GM10248 (cell line): Measurements from ENCODE around the gene ARHGEF39.
A peak's percentile ranks its signal among the peaks of the same experiment; 100 is the strongest.

Experiments used
- CTCF ChIA-PET: fragments of 300-600 bp; sonication (Branson Sonifier 250); formaldehyde crosslinking; extraction: SDS; loops from one replicate; lab custom pipeline; 2021; ENCODE audit warnings: antibody characterized with exemption; lab: Yijun Ruan, JAX
- POLR2A ChIA-PET: fragments of 350-650 bp; sonication (Branson Sonifier 250); formaldehyde crosslinking; extraction: SDS; loops from one replicate; lab custom pipeline; 2020; ENCODE audit warnings: antibody characterized with exemption; lab: Yijun Ruan, JAX
- DNase-seq: peaks from one replicate; pipeline ENCODE4 v3.0.0; 2012; ENCODE audit errors: extremely low spot score
- TF ChIP-seq, protein P1 (sequence below): IDR thresholded peaks from 2 replicates; pipeline ENCODE4 v1.5.1; 2012; ENCODE audit warnings: mild to moderate bottlenecking, low read depth; ENCODE audit errors: extremely low read depth, missing control alignments, control extremely low read depth

The ARHGEF39 gene

GRCh38 chr9:35690614-35691333 lies 25.8 kb upstream of the ARHGEF39 start:
- CTCF ChIA-PET = interaction anchor here (1.0 to 2.5 kb wide), 7 partner anchors 19 to 87 kb away, joined by 3 to 12 read pairs (median 4); partner anchors contain the start of gene ARHGEF39
- TF ChIP-seq, protein P1, sequence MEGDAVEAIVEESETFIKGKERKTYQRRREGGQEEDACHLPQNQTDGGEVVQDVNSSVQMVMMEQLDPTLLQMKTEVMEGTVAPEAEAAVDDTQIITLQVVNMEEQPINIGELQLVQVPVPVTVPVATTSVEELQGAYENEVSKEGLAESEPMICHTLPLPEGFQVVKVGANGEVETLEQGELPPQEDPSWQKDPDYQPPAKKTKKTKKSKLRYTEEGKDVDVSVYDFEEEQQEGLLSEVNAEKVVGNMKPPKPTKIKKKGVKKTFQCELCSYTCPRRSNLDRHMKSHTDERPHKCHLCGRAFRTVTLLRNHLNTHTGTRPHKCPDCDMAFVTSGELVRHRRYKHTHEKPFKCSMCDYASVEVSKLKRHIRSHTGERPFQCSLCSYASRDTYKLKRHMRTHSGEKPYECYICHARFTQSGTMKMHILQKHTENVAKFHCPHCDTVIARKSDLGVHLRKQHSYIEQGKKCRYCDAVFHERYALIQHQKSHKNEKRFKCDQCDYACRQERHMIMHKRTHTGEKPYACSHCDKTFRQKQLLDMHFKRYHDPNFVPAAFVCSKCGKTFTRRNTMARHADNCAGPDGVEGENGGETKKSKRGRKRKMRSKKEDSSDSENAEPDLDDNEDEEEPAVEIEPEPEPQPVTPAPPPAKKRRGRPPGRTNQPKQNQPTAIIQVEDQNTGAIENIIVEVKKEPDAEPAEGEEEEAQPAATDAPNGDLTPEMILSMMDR = no peak
- DNase-seq = peak; percentile 59
- POLR2A ChIA-PET = interaction anchor here (0.9 to 1.4 kb wide), 4 partner anchors 15 to 74 kb away, joined by 3 read pairs; partner anchors contain the start of genes CCDC107 and RMRP

DNA sequence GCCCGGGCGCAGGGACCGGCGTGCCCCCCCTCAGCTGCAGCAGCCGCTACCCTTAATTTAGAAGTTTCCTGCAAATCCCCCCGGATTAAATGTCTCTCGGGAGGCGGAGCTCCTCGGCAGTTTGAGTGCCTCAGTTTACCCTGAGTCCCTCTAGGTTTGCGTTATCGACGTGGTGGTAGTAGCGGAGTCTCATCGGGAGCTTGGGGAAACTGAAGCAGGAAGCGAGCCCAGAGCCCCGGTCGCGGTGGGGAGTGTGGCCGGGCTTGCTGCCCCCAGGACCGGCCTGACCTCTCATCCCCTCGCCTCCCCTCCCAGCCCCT lies 25.3 kb upstream of the ARHGEF39 start:
- peak; percentile 55 for DNase-seq
- CTCF ChIA-PET = interaction anchor here (1.0 to 2.5 kb wide), 6 partner anchors 18 to 87 kb away, joined by 3 to 12 read pairs (median 4); partner anchors contain the start of gene ARHGEF39
- POLR2A ChIA-PET = interaction anchor here (0.9 to 1.4 kb wide), 3 partner anchors 15 to 38 kb away, joined by 3 read pairs; partner anchors contain the start of genes CCDC107 and RMRP

DNA sequence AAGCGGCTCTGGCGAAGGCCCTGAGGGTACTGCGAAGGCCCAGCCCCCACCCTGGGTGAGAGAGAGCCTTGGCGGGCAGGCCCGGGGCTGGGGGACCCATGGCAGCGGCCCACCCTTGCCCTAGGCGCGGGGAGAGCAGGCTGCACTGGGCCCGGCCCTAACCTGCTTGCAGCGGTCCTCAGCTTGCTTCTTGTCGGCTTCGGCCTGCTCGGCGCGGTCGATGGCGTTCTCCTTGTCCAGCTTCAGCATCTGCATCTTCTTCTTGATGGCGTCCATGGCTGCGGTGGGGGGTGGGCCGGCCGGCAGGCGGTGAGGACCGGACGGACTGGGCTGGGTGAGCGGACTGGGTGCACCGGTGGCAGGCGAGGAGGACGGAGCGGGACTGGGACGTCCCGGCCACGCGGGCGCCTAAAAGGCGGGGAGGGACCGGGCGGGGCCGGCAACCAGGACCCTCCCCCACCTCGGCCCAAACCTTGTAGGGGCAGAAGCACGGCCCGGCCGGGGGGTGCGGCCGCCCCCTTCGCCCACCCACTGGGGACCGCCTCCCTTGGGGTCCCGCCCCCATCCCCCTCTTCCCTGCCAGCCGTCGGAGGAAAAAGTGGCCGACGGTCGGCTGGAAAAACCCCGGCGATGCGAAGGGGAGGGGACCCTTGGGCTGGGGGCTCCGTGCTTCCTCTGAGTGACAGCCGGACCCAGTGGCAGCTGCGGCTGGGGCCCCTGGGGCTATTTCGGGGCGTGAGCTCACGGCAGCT lies 24.7 kb upstream of the ARHGEF39 start, which contains the start of gene TPM2:
TSS of gene TPM2 (minus strand) at position 384 of the 752 bp plus-strand sequence. CDS start at position 276, 108 bp downstream.
- ChIA-PET POLR2A (interaction anchor here (0.9 kb wide), 1 partner anchor 38 kb away, joined by 3 read pairs; no protein-coding TSS in a partner anchor), CTCF (interaction anchor here (1.0 to 2.5 kb wide), 7 partner anchors 14 to 79 kb away, joined by 3 to 12 read pairs (median 5); partner anchors contain the start of gene ARHGEF39)
- DNase-seq = no peak
- TF ChIP-seq, protein P1 = no peak

More for the DNA sequence above, 25.3 kb upstream of the ARHGEF39 start:
- TF ChIP-seq, protein P1 = no peak

GRCh38 chr9:35688558-35689541 lies 23.9 kb upstream of the ARHGEF39 start:
- TF ChIP-seq, protein P1 = no peak
- CTCF ChIA-PET = interaction anchor here (0.9 to 2.4 kb wide), 5 partner anchors 7 to 78 kb away, joined by 3 to 23 read pairs (median 6); no protein-coding TSS in a partner anchor
- POLR2A ChIA-PET = no interaction called here
- no peak for DNase-seq

GRCh38 chr9:35687972-35688557 lies 23.1 kb upstream of the ARHGEF39 start:
- CTCF ChIA-PET = interaction anchor here (0.9 to 2.4 kb wide), 4 partner anchors 8 to 77 kb away, joined by 3 to 23 read pairs (median 8); no protein-coding TSS in a partner anchor
- no peak for DNase-seq
- TF ChIP-seq, protein P1 = no peak
- POLR2A ChIA-PET = no interaction called here
